Thoracic aorta (tissue), 2 donors: Measurements from ENCODE around the gene DGKG. TPM values are rescaled to one million over a fixed set of nuclear protein-coding genes. Genes with fewer than 3 reads are reported as not detected.

ENCODE experiments used
- ATAC-seq: fragments of 150-250 bp; one replicate; pipeline ENCODE4 v1.8.0; 2017; ENCODE audit warnings: low read depth; ENCODE audit not compliant: insufficient number of reproducible peaks, low FRiP score
- DNase-seq: peaks from one replicate; pipeline ENCODE4 v3.0.0-alpha.2; 2020; ENCODE audit warnings: low spot score
- H3K27ac ChIP-seq, 2 donors: fragments of 200-600 bp; sonication (generic); 1 replicate in 1 of 2; 2 replicates in 1 of 2; pipeline ENCODE4 v1.5.1; 2016; ENCODE audit warnings: mild to moderate bottlenecking in 2 of 2, moderate library complexity in 2 of 2
- H3K27me3 ChIP-seq: fragments of 200-600 bp; sonication (generic); replicated peaks from 2 replicates; pipeline ENCODE4 v1.6.0; 2016; ENCODE audit warnings: mild to moderate bottlenecking; ENCODE audit not compliant: insufficient read depth
- H3K36me3 ChIP-seq: fragments of 200-600 bp; sonication (generic); one replicate; pipeline ENCODE4 v1.5.1; 2016
- H3K4me1 ChIP-seq, 2 donors: fragments of 200-600 bp; sonication (generic); 1 replicate in 1 of 2; 2 replicates in 1 of 2; pipeline versions ENCODE4 v1.5.1 to v1.6.0; 2016; ENCODE audit warnings: low read depth in 2 of 2, mild to moderate bottlenecking in 1 of 2; ENCODE audit not compliant: control insufficient read depth in 1 of 2
- H3K4me3 ChIP-seq: fragments of 200-600 bp; sonication (generic); 2 replicates; pipeline ENCODE4 v1.5.1; 2016; ENCODE audit warnings: mild to moderate bottlenecking
- H3K9me3 ChIP-seq: fragments of 200-600 bp; sonication (generic); 2 replicates; pipeline ENCODE4 v1.5.1; 2016
- total RNA-seq, 2 donors: library from RNA; depleted of rRNA; stranded (reverse); fragments of >200 nt; gene quantifications; one replicate each; pipeline versions ENCODE4 v1.1.0 to v1.2.3, GENCODE V29; 2016
- TF ChIP-seq, protein P1 (sequence below): fragments of 200-600 bp; sonication (generic); IDR thresholded peaks from one replicate; pipeline ENCODE4 v1.5.1; 2019; ENCODE audit warnings: antibody characterized with exemption

DGKG gene
- total RNA-seq, 2 donors from 2014 or later = 12.5 to 16.7 TPM

DNA sequence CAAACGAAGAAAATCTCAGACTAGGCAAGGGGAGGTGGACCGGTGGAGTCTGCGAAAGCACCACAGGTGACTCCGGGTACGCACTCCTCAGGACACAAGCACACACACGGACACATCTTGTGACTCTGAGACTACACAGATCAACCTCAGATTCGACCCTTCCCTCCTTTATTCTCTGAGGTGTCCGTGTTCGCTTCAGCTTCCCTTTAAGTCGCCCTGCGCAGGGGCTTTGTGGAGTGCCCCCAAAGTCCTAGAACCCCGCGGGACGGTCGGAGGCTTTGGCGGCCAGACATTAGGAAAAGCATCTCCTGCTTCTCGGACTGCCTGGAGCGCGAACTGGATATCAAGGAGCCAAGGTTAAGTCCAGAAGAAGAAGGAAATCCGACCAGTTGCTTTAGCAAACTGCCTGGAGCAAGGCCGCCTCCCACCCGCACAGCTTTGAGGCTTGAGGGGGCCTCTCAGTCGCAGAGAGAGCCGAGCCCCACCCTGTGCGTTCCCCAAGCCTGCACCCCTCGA lies 730 bp downstream of the DGKG start:
- ATAC-seq = no peak
- no peak for DNase-seq
- Histone ChIP-seq H3K9me3 (no peaks in the 10 kb centered on the region), H3K27ac (peak overlapping the region in 1 of 2 donors; percentile 39), H3K36me3 (no peaks in the 10 kb centered on the region), H3K4me1 (peaks cover 20 to 64% of the 10 kb centered on the region in 2 donors), H3K4me3 (peak overlapping the region; percentile 86), H3K27me3 (no peaks in the 10 kb centered on the region)
- TF ChIP-seq, protein P1, sequence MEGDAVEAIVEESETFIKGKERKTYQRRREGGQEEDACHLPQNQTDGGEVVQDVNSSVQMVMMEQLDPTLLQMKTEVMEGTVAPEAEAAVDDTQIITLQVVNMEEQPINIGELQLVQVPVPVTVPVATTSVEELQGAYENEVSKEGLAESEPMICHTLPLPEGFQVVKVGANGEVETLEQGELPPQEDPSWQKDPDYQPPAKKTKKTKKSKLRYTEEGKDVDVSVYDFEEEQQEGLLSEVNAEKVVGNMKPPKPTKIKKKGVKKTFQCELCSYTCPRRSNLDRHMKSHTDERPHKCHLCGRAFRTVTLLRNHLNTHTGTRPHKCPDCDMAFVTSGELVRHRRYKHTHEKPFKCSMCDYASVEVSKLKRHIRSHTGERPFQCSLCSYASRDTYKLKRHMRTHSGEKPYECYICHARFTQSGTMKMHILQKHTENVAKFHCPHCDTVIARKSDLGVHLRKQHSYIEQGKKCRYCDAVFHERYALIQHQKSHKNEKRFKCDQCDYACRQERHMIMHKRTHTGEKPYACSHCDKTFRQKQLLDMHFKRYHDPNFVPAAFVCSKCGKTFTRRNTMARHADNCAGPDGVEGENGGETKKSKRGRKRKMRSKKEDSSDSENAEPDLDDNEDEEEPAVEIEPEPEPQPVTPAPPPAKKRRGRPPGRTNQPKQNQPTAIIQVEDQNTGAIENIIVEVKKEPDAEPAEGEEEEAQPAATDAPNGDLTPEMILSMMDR = no peak

DNA sequence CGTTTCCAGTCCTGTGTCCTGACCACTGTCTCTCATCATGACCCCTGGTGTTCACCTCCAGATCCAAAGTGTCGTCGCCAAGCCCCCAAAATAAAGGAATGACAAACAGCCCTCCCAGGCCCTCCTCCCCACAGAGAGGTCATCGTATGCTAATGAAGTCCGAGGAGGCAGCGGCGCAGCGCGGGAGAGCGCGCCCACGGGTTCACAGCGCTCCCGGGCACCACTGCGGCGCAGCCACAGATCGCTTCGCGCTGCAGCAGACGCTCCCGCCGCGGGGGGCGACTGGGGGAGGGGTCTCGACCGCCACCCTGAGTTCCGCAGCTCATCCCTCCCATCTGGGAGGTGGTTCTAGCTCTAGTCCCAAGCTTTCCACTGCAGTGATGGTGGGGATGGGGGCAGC lies 1.3 kb downstream of the DGKG start:
- DNase-seq (no peak), ATAC-seq (no peak)
- no peaks in the 10 kb centered on the region for H3K9me3 ChIP-seq
- no peaks in the 10 kb centered on the region for H3K36me3 ChIP-seq
- H3K27me3 ChIP-seq = no peaks in the 10 kb centered on the region
- H3K4me3 ChIP-seq = peak overlapping the region; percentile 86
- TF ChIP-seq, protein P1 = no peak
- H3K4me1 ChIP-seq = peaks cover 15 to 59% of the 10 kb centered on the region in 2 donors
- H3K27ac ChIP-seq = peak overlapping the region in 1 of 2 donors; percentile 23

DNA sequence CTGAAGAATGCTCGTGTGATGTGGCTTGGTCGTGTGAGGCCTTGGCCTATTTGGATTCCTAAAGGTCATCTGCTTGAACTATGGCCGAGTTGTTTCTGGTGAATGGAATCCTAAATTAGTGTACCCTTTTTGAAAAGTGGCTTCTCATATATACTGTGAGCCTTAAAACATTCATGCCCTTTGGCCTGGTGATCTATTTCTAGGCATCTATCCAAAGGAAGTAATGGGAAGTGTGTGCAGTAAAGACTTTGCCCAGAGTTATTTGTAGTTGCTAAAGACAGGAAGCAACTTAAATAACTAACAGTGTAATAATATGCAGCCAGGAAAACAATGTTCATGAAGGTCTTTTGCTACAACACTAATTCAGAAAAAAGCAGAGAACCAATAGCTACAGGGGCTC lies 3.0 kb downstream of the DGKG start:
- no peaks in the 10 kb centered on the region for H3K9me3 ChIP-seq
- H3K27ac ChIP-seq = no peak overlapping the region
- TF ChIP-seq, protein P1 = no peak

DNA sequence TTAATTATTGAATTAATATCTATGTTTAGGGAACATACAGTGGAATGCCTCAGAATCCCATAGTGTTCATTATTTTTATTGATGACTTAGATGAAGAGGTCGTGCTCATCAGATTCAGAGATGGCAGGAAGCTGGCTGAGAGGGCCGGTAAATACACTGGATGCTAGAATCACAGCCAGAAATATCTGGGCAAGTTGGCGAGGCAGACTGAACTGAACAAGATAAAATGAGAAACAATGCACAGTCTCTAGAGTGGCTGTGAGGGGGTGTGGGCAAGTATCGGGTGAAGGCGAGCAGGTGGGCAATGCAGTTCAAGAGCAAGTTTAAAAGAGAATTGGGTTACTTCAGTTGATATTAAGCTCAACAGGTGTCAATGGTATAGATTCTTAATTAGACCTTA lies 5.9 kb downstream of the DGKG start:
- Histone ChIP-seq H3K36me3 (no peaks in the 10 kb centered on the region), H3K4me3 (no peak overlapping the region), H3K4me1 (peaks cover 0 to 19% of the 10 kb centered on the region in 2 donors), H3K9me3 (no peaks in the 10 kb centered on the region), H3K27ac (no peak overlapping the region), H3K27me3 (no peaks in the 10 kb centered on the region)
- TF ChIP-seq, protein P1 = no peak
- DNase-seq (no peak), ATAC-seq (no peak)

More for the DNA sequence above, 3.0 kb downstream of the DGKG start:
- Histone ChIP-seq H3K27me3 (no peaks in the 10 kb centered on the region), H3K4me1 (peaks cover 6 to 43% of the 10 kb centered on the region in 2 donors), H3K4me3 (no peak overlapping the region), H3K36me3 (no peaks in the 10 kb centered on the region)
- no peak for DNase-seq
- no peak for ATAC-seq

DNA sequence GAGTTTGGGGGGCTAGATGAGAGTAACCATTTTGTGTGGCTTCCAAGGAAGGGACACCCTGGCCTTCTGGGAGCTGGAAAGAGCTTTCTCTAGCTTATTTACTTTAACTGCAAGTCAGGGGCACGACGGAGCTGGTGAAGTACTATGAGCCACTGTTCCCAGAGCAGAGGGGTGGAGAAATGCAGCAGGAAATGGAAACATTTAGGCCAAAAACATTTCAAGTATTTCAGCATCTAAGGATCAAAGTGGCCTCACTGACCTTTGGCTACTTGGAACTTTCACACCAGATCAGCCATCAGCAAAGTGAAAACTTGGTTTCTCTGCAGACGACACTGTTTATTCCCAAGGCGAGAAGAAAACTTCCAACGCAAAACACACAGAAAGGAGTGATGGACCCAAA lies 7.9 kb downstream of the DGKG start:
- DNase-seq (no peak), ATAC-seq (no peak)
- Histone ChIP-seq H3K4me3 (no peak overlapping the region), H3K27me3 (no peaks in the 10 kb centered on the region), H3K36me3 (no peaks in the 10 kb centered on the region), H3K4me1 (peaks cover 0 to 6% of the 10 kb centered on the region in 2 donors), H3K27ac (no peak overlapping the region), H3K9me3 (no peaks in the 10 kb centered on the region)
- TF ChIP-seq, protein P1 = no peak
